MCF 10A (cell line): ENCODE data around the gene SLC5A10. TPM values are rescaled to one million over a fixed set of nuclear protein-coding genes. Genes with fewer than 3 reads are reported as not detected.

Experiments used
- BruUV-seq: library from RNA; stranded (reverse); fragments of 400-500 nt; replicated peaks from 2 replicates; lab custom pipeline; 2021; lab: Mats Ljungman, UMichigan
- CTCF ChIA-PET: fragments of 300-600 bp; sonication (Branson Sonifier 250); formaldehyde crosslinking; extraction: SDS; loops from one replicate; lab custom pipeline; 2021; ENCODE audit warnings: antibody characterized with exemption, inconsistent platforms; lab: Yijun Ruan, JAX
- POLR2A ChIA-PET: fragments of 300-600, 350-650 bp; sonication (Branson Sonifier 250); formaldehyde crosslinking; extraction: SDS; loops from one replicate; lab custom pipeline; 2020; ENCODE audit warnings: antibody characterized with exemption, inconsistent platforms; lab: Yijun Ruan, JAX
- DNase-seq: peaks from one replicate; pipeline ENCODE4 v3.0.0-alpha.2; 2018; ENCODE audit not compliant: unreplicated experiment
- H3K27ac Mint-ChIP-seq: one replicate; pipeline ENCODE4 v1.8.0; 2022; ENCODE audit warnings: mild to moderate bottlenecking, low read depth, mixed read lengths; ENCODE audit not compliant: unreplicated experiment
- H3K27me3 Mint-ChIP-seq: one replicate; pipeline ENCODE4 v1.8.0; 2022; ENCODE audit warnings: mixed read lengths; ENCODE audit not compliant: insufficient read depth, unreplicated experiment
- H3K36me3 Mint-ChIP-seq: one replicate; pipeline ENCODE4 v1.8.0; 2022; ENCODE audit warnings: mild to moderate bottlenecking, moderate library complexity, mixed read lengths; ENCODE audit not compliant: insufficient read depth, unreplicated experiment
- H3K4me1 Mint-ChIP-seq: one replicate; pipeline ENCODE4 v1.8.0; 2022; ENCODE audit warnings: mixed read lengths; ENCODE audit not compliant: insufficient read depth, unreplicated experiment
- H3K4me3 Mint-ChIP-seq: one replicate; pipeline ENCODE4 v1.8.0; 2022; ENCODE audit warnings: mild to moderate bottlenecking, moderate library complexity, mixed read lengths; ENCODE audit not compliant: unreplicated experiment
- H3K9me3 Mint-ChIP-seq: one replicate; pipeline ENCODE4 v1.8.0; 2022; ENCODE audit warnings: mixed read lengths; ENCODE audit not compliant: unreplicated experiment
- intact Hi-C: fragments of 100-400 bp; cut with micrococcal nuclease; formaldehyde crosslinking; loops from 2 replicates; pipeline ENCODE4 v1.14.1; 2022
- total RNA-seq: library from RNA; stranded (reverse); gene quantifications from 2 replicates; pipeline ENCODE4 v1.2.3, GENCODE V29; 2022
- TF ChIP-seq, protein P1 (sequence below): fragments of 200-600 bp; IDR thresholded peaks from one replicate; pipeline ENCODE4 v1.8.0; 2022; ENCODE audit warnings: antibody characterized with exemption, mild to moderate bottlenecking; ENCODE audit not compliant: unreplicated experiment

The SLC5A10 gene
- total RNA-seq, 1 experiment from 2014 or later, result 0.16 TPM

DNA sequence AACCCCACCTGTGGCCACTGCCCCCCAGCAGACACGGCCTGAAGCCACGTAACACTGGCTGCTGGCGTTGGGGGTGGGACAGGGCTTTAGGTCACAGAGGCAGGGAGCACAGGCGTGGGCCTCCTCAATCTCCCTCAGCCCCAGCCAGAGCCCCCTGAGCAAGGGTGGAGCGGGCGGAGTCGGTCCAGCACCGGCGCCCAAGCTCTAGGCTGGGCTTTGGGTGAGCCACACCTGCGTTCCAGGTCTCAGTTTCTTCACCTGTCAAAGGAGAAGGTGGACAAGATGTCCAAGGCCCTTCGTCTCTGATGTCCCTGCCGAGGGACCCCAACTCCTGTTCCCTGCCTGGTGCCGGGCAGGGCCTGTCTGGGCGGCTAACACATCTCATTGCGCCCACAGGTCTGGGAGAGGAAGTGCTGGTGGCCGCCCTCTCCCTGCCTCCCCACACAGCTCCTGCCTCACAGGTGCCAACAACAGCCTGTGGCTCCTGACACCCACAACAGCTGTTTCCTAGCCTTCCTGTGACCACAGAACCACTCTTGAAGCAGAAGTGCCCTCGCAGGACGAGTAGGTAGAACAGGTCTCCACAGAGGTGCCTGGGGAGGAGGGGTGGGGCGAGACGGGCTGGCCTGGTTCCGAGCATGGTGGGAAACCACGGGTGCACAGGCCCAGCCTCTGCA, 40.6 kb downstream of the SLC5A10 start:
- ChIA-PET POLR2A (no interaction called here), CTCF (interaction anchor here (2.0 kb wide), 1 partner anchor 32 kb away, joined by 10 read pairs; no protein-coding TSS in a partner anchor)
- BruUV-seq, result no TSS peak
- Mint-ChIP-seq H3K4me3 (no peak overlapping the region), H3K36me3 (peaks cover 26% of the 10 kb centered on the region), H3K27me3 (no peaks in the 10 kb centered on the region), H3K27ac (no peak overlapping the region), H3K9me3 (peaks cover 12% of the 10 kb centered on the region), H3K4me1 (no peaks in the 10 kb centered on the region)
- no peak for DNase-seq
- TF ChIP-seq, protein P1, sequence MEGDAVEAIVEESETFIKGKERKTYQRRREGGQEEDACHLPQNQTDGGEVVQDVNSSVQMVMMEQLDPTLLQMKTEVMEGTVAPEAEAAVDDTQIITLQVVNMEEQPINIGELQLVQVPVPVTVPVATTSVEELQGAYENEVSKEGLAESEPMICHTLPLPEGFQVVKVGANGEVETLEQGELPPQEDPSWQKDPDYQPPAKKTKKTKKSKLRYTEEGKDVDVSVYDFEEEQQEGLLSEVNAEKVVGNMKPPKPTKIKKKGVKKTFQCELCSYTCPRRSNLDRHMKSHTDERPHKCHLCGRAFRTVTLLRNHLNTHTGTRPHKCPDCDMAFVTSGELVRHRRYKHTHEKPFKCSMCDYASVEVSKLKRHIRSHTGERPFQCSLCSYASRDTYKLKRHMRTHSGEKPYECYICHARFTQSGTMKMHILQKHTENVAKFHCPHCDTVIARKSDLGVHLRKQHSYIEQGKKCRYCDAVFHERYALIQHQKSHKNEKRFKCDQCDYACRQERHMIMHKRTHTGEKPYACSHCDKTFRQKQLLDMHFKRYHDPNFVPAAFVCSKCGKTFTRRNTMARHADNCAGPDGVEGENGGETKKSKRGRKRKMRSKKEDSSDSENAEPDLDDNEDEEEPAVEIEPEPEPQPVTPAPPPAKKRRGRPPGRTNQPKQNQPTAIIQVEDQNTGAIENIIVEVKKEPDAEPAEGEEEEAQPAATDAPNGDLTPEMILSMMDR, result no peak
- intact Hi-C loops, result no loop called here

DNA sequence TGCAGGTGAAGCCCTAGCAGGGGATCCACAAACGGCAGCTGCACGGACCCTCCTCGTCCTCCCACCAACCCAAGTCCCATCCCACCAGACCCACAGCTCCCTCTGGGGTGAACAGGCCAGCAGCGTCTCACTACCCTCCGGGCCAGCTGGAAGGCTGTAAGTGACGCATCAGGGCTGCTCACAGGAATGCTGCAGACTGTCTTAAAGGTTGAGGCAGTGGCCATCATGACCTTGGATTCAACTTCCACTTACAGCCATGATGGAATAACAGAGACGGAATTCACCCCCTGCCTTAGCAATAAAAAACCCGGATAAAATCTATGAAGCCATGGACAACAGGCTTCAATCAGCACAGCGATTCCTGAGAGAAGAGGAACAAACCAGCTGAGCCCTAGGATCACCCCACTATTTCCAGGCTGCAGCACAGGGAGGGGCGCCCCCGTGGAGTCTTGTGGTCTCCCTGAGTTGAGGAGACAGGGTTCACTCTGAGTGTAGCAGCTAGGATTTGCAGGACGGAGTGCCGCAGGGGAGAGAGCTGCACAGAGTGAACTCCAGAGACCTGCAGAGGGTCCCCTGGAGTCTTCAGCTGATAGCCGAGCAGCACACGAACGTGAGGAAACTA, 42.1 kb downstream of the SLC5A10 start:
- TF ChIP-seq, protein P1, result no peak
- no TSS peak for BruUV-seq
- POLR2A ChIA-PET, result no interaction called here
- intact Hi-C loops, result no loop called here
- no peak overlapping the region for H3K4me3 Mint-ChIP-seq
- DNase-seq, result no peak
- H3K27me3 Mint-ChIP-seq, result no peaks in the 10 kb centered on the region
- no peak overlapping the region for H3K27ac Mint-ChIP-seq
- no peaks in the 10 kb centered on the region for H3K4me1 Mint-ChIP-seq
- peaks cover 12% of the 10 kb centered on the region for H3K9me3 Mint-ChIP-seq
- H3K36me3 Mint-ChIP-seq, result peaks cover 32% of the 10 kb centered on the region
- CTCF ChIA-PET, result no interaction called here

DNA sequence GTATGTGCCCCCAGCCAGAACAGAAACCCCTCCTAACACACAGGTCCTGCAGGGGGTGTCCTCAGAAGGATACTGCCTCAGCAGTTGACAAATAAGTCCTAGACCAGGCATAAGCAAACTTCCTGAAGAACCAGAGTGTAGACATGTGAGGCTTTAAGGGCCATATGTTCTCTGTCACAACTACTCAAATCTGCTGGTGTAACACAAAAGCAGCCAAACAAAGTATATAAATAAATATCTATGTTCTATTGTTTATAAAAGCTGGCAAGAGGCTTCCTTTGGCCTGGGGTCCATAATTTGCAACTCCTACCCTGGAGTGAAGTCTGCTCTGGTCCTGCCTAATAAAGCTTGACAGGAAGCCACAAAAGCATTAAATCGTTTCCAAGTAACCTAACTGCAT, 42.7 kb downstream of the SLC5A10 start:
- no TSS peak for BruUV-seq
- TF ChIP-seq, protein P1, result no peak
- Mint-ChIP-seq H3K27ac (no peak overlapping the region), H3K4me1 (no peaks in the 10 kb centered on the region), H3K27me3 (no peaks in the 10 kb centered on the region), H3K9me3 (peaks cover 12% of the 10 kb centered on the region), H3K36me3 (peaks cover 33% of the 10 kb centered on the region), H3K4me3 (no peak overlapping the region)
- ChIA-PET POLR2A (interaction anchor here (0.5 kb wide), 1 partner anchor 90 kb away, joined by 3 read pairs; no protein-coding TSS in a partner anchor), CTCF (no interaction called here)
- DNase-seq, result no peak
- intact Hi-C loops, result no loop called here

DNA sequence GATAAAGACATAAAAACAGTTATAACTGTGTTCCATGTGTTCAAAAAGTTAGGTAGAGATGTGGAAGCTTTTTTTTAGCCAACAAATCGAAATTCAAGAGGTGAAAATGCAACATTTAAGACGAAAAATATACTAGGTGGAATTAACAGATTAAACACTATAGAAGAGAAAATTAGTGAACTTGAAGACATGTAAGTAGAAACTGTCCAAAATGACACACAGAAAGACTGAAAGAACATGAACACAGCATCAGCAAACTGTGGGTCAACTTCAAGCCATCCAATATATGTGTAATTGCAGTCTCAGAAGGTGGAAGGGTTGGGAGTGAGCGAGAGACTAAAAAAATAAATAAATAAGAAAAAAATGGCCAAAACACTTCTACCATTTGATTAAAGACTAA, 43.3 kb downstream of the SLC5A10 start:
- no peaks in the 10 kb centered on the region for H3K27me3 Mint-ChIP-seq
- BruUV-seq, result no TSS peak
- POLR2A ChIA-PET, result interaction anchor here (0.5 kb wide), 1 partner anchor 91 kb away, joined by 3 read pairs; no protein-coding TSS in a partner anchor
- no peak overlapping the region for H3K4me3 Mint-ChIP-seq
- TF ChIP-seq, protein P1, result no peak
- H3K9me3 Mint-ChIP-seq, result peaks cover 12% of the 10 kb centered on the region
- H3K27ac Mint-ChIP-seq, result no peak overlapping the region
- intact Hi-C loops, result no loop called here
- no peak for DNase-seq
- H3K4me1 Mint-ChIP-seq, result no peaks in the 10 kb centered on the region
- CTCF ChIA-PET, result interaction anchor here (0.7 kb wide), 1 partner anchor 14 kb away, joined by 3 read pairs; no protein-coding TSS in a partner anchor
- H3K36me3 Mint-ChIP-seq, result peaks cover 33% of the 10 kb centered on the region
